Keratinocyte (primary cell): ENCODE data around the gene STK32C. TPM values are rescaled to one million over a fixed set of nuclear protein-coding genes. Genes with fewer than 3 reads are reported as not detected.

Experiments used
- DNase-seq: peaks from one replicate; pipeline ENCODE4 v3.0.0-alpha.2; 2011; ENCODE audit warnings: low read depth, missing footprints, low spot score
- FAIRE-seq: peaks from 2 replicates; lab custom pipeline; 2011; peaks lifted over from hg19 to GRCh38; lab: Jason Lieb, UNC
- H2AFZ ChIP-seq: 2 replicates; pipeline ENCODE4 v1.6.0; 2012; ENCODE audit warnings: low read length, control low read depth, inconsistent platforms; ENCODE audit not compliant: control insufficient read depth
- H3K27ac ChIP-seq: 2 replicates; pipeline ENCODE4 v1.5.1; 2011; ENCODE audit warnings: low read length; ENCODE audit not compliant: control insufficient read depth, insufficient read depth
- H3K27me3 ChIP-seq: 3 replicates; pipeline ENCODE4 v1.6.0; 2011; ENCODE audit warnings: low read length; ENCODE audit not compliant: control insufficient read depth, insufficient read depth; ENCODE audit errors: extremely low read depth
- H3K36me3 ChIP-seq, 2 experiments: 2 replicates in 1 of 2; 3 replicates in 1 of 2; pipeline ENCODE4 v1.5.1; 2011; ENCODE audit warnings: low read length in 2 of 2, mild to moderate bottlenecking in 1 of 2; ENCODE audit not compliant: control insufficient read depth in 2 of 2, insufficient read depth in 2 of 2; ENCODE audit errors: extremely low read depth in 1 of 2
- H3K4me1 ChIP-seq: 3 replicates; pipeline ENCODE4 v1.5.1; 2011; ENCODE audit warnings: low read length; ENCODE audit not compliant: control insufficient read depth, insufficient read depth; ENCODE audit errors: extremely low read depth
- H3K4me2 ChIP-seq: 3 replicates; pipeline ENCODE4 v1.6.0; 2011; ENCODE audit warnings: low read depth, low read length; ENCODE audit not compliant: control insufficient read depth, insufficient read depth; ENCODE audit errors: extremely low read depth
- H3K4me3 ChIP-seq, 3 experiments: fragments of 200-600 bp in 1 of 3; sonication (generic) in 1 of 3; 2 replicates in 2 of 3; 3 replicates in 1 of 3; pipeline ENCODE4 v1.5.1; 2011 to 2016; ENCODE audit warnings: low read length in 3 of 3, mild to moderate bottlenecking in 3 of 3, control low read depth in 2 of 3, inconsistent platforms in 1 of 3, low read depth in 1 of 3, mixed read lengths in 1 of 3, mixed run types in 1 of 3, moderate library complexity in 1 of 3; ENCODE audit not compliant: control insufficient read depth in 2 of 3, insufficient read depth in 2 of 3; ENCODE audit errors: extremely low read depth in 1 of 3
- H3K79me2 ChIP-seq: 2 replicates; pipeline ENCODE4 v1.6.0; 2012; ENCODE audit warnings: low read length; ENCODE audit not compliant: control insufficient read depth, insufficient read depth
- H3K9ac ChIP-seq: 3 replicates; pipeline ENCODE4 v1.6.0; 2011; ENCODE audit warnings: low read length; ENCODE audit not compliant: control insufficient read depth, insufficient read depth; ENCODE audit errors: extremely low read depth
- H3K9me1 ChIP-seq: 3 replicates; pipeline ENCODE4 v1.6.0; 2011; ENCODE audit warnings: low read length; ENCODE audit not compliant: control insufficient read depth, insufficient read depth; ENCODE audit errors: extremely low read depth
- H3K9me3 ChIP-seq: 2 replicates; pipeline ENCODE4 v1.5.1; 2012; ENCODE audit warnings: low read depth, low read length; ENCODE audit not compliant: control insufficient read depth
- H4K20me1 ChIP-seq: 3 replicates; pipeline ENCODE4 v1.6.0; 2011; ENCODE audit warnings: low read length; ENCODE audit not compliant: control insufficient read depth, insufficient read depth; ENCODE audit errors: extremely low read depth
- EZH2 ChIP-seq: IDR thresholded peaks from one replicate; pipeline ENCODE4 v1.6.1; 2012; ENCODE audit warnings: inconsistent platforms, mild to moderate bottlenecking, low read length, moderate library complexity
- dilution Hi-C: fragments of 300-500 bp; cut with MboI; formaldehyde crosslinking; loops from one replicate; pipeline ENCODE4 v1.7.0; 2020; ENCODE audit warnings: low sequenced_read_pairs; ENCODE audit not compliant: extremely low pct_ligation_motif_present
- polyA plus RNA-seq, 5 experiments: library from polyadenylated mRNA; depleted of rRNA in 3 of 5; stranded (reverse) in 3 of 5; stranded (forward) in 1 of 5; unstranded in 1 of 5; fragments of >200 nt; gene quantifications; 1 replicate in 1 of 5; 2 replicates in 3 of 5; 3 replicates in 1 of 5; pipeline versions ENCODE4 v1.2.1 to v1.2.3, GENCODE V29; 2011 to 2012; ENCODE audit warnings: missing spikeins in 2 of 5, low read depth in 1 of 5, low replicate concordance in 1 of 5
- TF ChIP-seq, protein P1 (sequence below), 3 experiments: IDR thresholded peaks in 1 of 3; conservative IDR thresholded peaks in 1 of 3; optimal IDR thresholded peaks in 1 of 3; 2 replicates in 2 of 3; 3 replicates in 1 of 3; pipeline versions ENCODE3 to v1.5.1; 2011; ENCODE audit warnings: low read length in 3 of 3, mild to moderate bottlenecking in 3 of 3, moderate library complexity in 2 of 3, control low read depth in 1 of 3, inconsistent platforms in 1 of 3; ENCODE audit not compliant: insufficient read depth in 2 of 3; ENCODE audit errors: extremely low read depth in 1 of 3

STK32C gene
- polyA plus RNA-seq, 1 donor (not counting 4 experiments of a cell fraction or from before 2014, with no cell fraction given), result 4.1 TPM

GRCh38 chr10:132241086-132241485 is 66.7 kb downstream of the STK32C start:
- H3K4me1 ChIP-seq, result no peaks in the 10 kb centered on the region
- no peak overlapping the region for H3K4me2 ChIP-seq
- H2AFZ ChIP-seq, result no peak overlapping the region
- H3K9me1 ChIP-seq, result no peaks in the 10 kb centered on the region
- DNase-seq (no peak), FAIRE-seq (no peak)
- no peaks in the 10 kb centered on the region for H3K9me3 ChIP-seq
- dilution Hi-C loops, result no loop called here
- no peaks in the 10 kb centered on the region for H3K36me3 ChIP-seq
- H3K27me3 ChIP-seq, result no peaks in the 10 kb centered on the region
- TF ChIP-seq EZH2, result no peak
- TF ChIP-seq, protein P1, sequence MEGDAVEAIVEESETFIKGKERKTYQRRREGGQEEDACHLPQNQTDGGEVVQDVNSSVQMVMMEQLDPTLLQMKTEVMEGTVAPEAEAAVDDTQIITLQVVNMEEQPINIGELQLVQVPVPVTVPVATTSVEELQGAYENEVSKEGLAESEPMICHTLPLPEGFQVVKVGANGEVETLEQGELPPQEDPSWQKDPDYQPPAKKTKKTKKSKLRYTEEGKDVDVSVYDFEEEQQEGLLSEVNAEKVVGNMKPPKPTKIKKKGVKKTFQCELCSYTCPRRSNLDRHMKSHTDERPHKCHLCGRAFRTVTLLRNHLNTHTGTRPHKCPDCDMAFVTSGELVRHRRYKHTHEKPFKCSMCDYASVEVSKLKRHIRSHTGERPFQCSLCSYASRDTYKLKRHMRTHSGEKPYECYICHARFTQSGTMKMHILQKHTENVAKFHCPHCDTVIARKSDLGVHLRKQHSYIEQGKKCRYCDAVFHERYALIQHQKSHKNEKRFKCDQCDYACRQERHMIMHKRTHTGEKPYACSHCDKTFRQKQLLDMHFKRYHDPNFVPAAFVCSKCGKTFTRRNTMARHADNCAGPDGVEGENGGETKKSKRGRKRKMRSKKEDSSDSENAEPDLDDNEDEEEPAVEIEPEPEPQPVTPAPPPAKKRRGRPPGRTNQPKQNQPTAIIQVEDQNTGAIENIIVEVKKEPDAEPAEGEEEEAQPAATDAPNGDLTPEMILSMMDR (optimal IDR thresholded peaks at IDR 0.05 in 1 of 3, IDR thresholded peaks at IDR 0.05 in 1 of 3, conservative IDR thresholded peaks at IDR 0.05 in 1 of 3; ENCODE audit: extremely low read depth in 1 of 3, insufficient read depth in 2 of 3, low read length in 3 of 3), result no peak
- no peak overlapping the region for H3K9ac ChIP-seq
- no peaks in the 10 kb centered on the region for H3K79me2 ChIP-seq
- no peak overlapping the region for H3K27ac ChIP-seq
- no peaks in the 10 kb centered on the region for H4K20me1 ChIP-seq
- H3K4me3 ChIP-seq, result no peak overlapping the region

- dilution Hi-C loops, result no loop called here
Measured at GRCh38 chr10:132240581-132240980, 67.2 kb downstream of the STK32C start.

More at GRCh38 chr10:132240581-132240980, 67.2 kb downstream of the STK32C start:
- no peaks in the 10 kb centered on the region for H3K9me3 ChIP-seq
- no peaks in the 10 kb centered on the region for H3K36me3 ChIP-seq
- no peaks in the 10 kb centered on the region for H4K20me1 ChIP-seq
- H3K27me3 ChIP-seq, result no peaks in the 10 kb centered on the region
- no peak overlapping the region for H3K27ac ChIP-seq
- no peak overlapping the region for H3K9ac ChIP-seq
- no peaks in the 10 kb centered on the region for H3K4me1 ChIP-seq
- no peak overlapping the region for H2AFZ ChIP-seq
- no peaks in the 10 kb centered on the region for H3K79me2 ChIP-seq
- TF ChIP-seq EZH2, result no peak
- TF ChIP-seq, protein P1 (optimal IDR thresholded peaks at IDR 0.05 in 1 of 3, IDR thresholded peaks at IDR 0.05 in 1 of 3, conservative IDR thresholded peaks at IDR 0.05 in 1 of 3; ENCODE audit: extremely low read depth in 1 of 3, insufficient read depth in 2 of 3, low read length in 3 of 3), result no peak
- H3K4me2 ChIP-seq, result no peak overlapping the region
- FAIRE-seq (no peak), DNase-seq (no peak)
- no peak overlapping the region for H3K4me3 ChIP-seq
- H3K9me1 ChIP-seq, result no peaks in the 10 kb centered on the region
